Activated naive CD4-positive, alpha-beta T cell treated with anti-CD3 and anti-CD28 coated beads for 36 hours (primary cell): ENCODE results near the gene VAV2. TPM values are rescaled to one million over a fixed set of nuclear protein-coding genes. Genes with fewer than 3 reads are reported as not detected.

ENCODE experiments used
- CTCF ChIA-PET: fragments of 350-600 bp; sonication (Branson Sonifier 250); formaldehyde crosslinking; loops from one replicate; lab custom pipeline; 2021; ENCODE audit warnings: antibody characterized with exemption; lab: Charles Lee
- DNase-seq: peaks from one replicate; pipeline ENCODE4 v3.0.0-alpha.2; 2020
- H3K27ac Mint-ChIP-seq: one replicate; pipeline ENCODE4 v1.8.0; 2021; ENCODE audit warnings: mild to moderate bottlenecking, mixed read lengths
- H3K27me3 Mint-ChIP-seq: one replicate; pipeline ENCODE4 v1.8.0; 2021; ENCODE audit warnings: low read depth, mixed read lengths
- H3K36me3 Mint-ChIP-seq: one replicate; pipeline ENCODE4 v1.8.0; 2021; ENCODE audit warnings: low read depth, mixed read lengths
- H3K4me1 Mint-ChIP-seq: one replicate; pipeline ENCODE4 v1.8.0; 2021; ENCODE audit warnings: low read depth, mixed read lengths
- H3K4me3 Mint-ChIP-seq: one replicate; pipeline ENCODE4 v1.8.0; 2021; ENCODE audit warnings: mild to moderate bottlenecking, moderate library complexity, mixed read lengths
- H3K9me3 Mint-ChIP-seq: one replicate; pipeline ENCODE4 v1.8.0; 2021; ENCODE audit warnings: mixed read lengths
- intact Hi-C: fragments of 100-400 bp; cut with micrococcal nuclease; formaldehyde crosslinking; loops from one replicate; pipeline ENCODE4 v1.15.1; 2023
- total RNA-seq, 2 experiments: library from RNA; stranded (reverse); gene quantifications; one replicate each; pipeline ENCODE4 v1.2.3, GENCODE V29; 2021

Gene VAV2
- total RNA-seq, 2 experiments from 2014 or later: 3.4 to 3.8 TPM

GRCh38 chr9:133839822-133840329 is 152.2 kb downstream of the VAV2 start:
- intact Hi-C loops: no loop called here
- Mint-ChIP-seq H3K27ac (no peak overlapping the region), H3K27me3 (peaks cover 3% of the 10 kb centered on the region), H3K4me1 (no peaks in the 10 kb centered on the region), H3K36me3 (no peaks in the 10 kb centered on the region), H3K9me3 (no peaks in the 10 kb centered on the region), H3K4me3 (no peak overlapping the region)
- DNase-seq: no peak
- CTCF ChIA-PET: interaction anchor here (0.7 kb wide), 1 partner anchor 181 kb away, joined by 3 read pairs; no protein-coding TSS in a partner anchor

- H3K4me3 Mint-ChIP-seq: no peak overlapping the region
- H3K27me3 Mint-ChIP-seq: peaks cover 3% of the 10 kb centered on the region
- no peaks in the 10 kb centered on the region for H3K9me3 Mint-ChIP-seq
- DNase-seq: no peak
- no peaks in the 10 kb centered on the region for H3K36me3 Mint-ChIP-seq
- H3K27ac Mint-ChIP-seq: no peak overlapping the region
- CTCF ChIA-PET: no interaction called here
- intact Hi-C loops: no loop called here
- H3K4me1 Mint-ChIP-seq: no peaks in the 10 kb centered on the region
Observed at GRCh38 chr9:133838859-133839507, 153.1 kb downstream of the VAV2 start.

DNA sequence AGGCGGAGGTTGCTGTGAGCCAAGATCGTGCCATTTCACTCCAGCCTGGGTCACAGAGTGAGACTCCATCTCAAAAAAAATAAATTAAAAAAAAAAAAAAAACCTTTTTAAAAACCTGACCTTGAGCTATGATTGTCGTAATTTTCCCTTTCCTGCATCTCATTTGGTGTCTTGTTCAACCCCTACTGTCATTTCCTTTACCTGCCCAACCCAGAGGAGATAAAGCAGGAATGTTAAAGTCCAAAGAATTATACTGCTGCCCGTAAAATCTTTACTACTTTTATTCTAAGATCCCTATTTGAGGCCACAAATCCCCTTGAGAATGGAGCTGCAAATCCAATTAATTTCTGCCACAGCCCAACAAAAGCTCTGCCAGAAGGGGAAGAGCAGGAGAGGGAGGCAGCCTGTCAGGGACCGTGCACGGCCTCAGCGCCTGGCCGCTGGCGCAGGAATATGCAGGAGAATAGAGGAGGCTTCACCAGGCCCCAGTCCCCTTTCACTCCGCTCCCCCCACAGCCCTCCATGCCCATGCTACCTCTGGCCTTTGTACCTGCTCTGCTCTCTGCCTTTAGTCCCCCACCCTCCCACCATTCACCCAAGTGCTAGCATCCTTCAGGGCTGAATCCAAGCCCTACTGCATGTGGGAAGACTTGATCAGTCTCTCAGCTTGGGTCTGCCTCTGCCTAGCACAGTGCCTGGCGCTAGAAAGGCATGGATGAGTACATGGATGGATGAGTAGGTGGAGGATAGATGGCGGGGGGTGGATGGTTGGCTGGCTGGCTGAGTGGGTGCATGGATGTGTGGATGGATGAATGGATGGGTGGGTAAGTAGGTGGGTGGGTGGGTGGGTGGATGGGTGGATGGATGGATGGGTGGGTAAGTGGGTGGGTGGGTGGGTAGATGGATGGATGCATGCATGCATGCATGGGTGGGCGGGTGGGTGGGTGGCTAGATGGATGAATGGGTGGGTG is 154.2 kb downstream of the VAV2 start:
- intact Hi-C loops: no loop called here

DNA sequence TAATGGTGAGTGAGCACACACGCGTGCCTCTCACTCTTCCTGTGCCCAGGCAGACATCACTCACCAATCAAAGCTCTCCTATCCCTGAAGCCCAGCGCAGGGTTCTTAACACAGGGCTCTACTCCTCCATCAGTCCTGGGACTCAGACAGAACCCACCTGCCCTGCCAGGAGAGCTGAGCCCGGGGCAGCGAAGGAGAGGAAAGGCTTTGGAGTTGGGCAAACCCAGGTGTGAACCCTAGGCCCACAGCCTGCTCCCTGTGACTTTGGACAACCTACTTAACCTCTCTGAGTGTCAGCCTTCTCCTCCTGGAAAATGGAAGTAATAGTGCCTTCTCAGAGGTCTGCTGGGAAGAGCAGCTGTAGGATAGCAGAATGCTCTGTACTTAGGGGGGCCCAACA is 155.3 kb downstream of the VAV2 start:
- Mint-ChIP-seq H3K9me3 (no peaks in the 10 kb centered on the region), H3K27ac (no peak overlapping the region), H3K36me3 (no peaks in the 10 kb centered on the region), H3K27me3 (no peaks in the 10 kb centered on the region), H3K4me3 (no peak overlapping the region), H3K4me1 (no peaks in the 10 kb centered on the region)
- no peak for DNase-seq
- CTCF ChIA-PET: no interaction called here
- intact Hi-C loops: no loop called here

More for the DNA sequence above, 154.2 kb downstream of the VAV2 start:
- Mint-ChIP-seq H3K27me3 (no peaks in the 10 kb centered on the region), H3K4me1 (no peaks in the 10 kb centered on the region), H3K27ac (no peak overlapping the region), H3K9me3 (no peaks in the 10 kb centered on the region), H3K36me3 (no peaks in the 10 kb centered on the region), H3K4me3 (no peak overlapping the region)
- DNase-seq: no peak
- CTCF ChIA-PET: interaction anchor here (0.7 kb wide), 1 partner anchor 156 kb away, joined by 5 read pairs; no protein-coding TSS in a partner anchor

DNA sequence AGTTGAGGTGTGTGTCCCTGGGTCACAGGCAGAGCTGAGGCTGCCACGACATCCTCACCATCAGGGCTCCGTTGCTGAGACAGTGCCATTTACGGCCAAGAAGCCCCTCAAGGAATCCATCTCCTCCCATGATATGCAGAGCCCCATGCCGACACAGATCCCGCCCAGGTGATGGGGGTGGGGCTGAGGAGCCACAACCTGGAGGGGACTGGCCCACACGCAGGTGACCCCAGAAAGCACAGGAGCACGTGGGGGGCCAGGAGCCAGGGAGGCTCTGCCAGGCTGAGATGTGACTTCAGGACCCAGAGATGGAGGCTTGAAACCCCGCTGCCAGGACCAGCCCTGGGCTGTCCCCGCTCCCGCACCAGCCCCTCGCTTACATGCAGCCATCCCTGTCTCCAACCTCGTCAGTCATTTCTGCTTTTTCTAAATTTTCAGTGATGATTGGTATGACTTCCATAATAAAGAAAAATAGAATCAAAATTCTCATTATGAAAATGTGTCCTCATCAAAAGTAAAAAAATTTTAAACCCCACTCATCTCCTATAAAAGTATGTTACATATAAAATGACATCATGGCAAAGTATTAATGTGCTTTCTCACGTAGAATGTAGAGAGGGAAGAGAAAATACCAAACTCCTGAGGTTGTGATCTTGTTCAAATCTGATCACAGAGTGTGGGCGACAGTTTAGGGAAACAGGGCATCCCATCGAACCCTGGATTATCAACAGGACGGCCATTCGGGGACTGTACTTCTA is 155.9 kb downstream of the VAV2 start:
- Mint-ChIP-seq H3K4me1 (no peaks in the 10 kb centered on the region), H3K27ac (no peak overlapping the region), H3K4me3 (no peak overlapping the region), H3K27me3 (no peaks in the 10 kb centered on the region), H3K9me3 (no peaks in the 10 kb centered on the region), H3K36me3 (no peaks in the 10 kb centered on the region)
- intact Hi-C loops: no loop called here
- CTCF ChIA-PET: no interaction called here
- no peak for DNase-seq

DNA sequence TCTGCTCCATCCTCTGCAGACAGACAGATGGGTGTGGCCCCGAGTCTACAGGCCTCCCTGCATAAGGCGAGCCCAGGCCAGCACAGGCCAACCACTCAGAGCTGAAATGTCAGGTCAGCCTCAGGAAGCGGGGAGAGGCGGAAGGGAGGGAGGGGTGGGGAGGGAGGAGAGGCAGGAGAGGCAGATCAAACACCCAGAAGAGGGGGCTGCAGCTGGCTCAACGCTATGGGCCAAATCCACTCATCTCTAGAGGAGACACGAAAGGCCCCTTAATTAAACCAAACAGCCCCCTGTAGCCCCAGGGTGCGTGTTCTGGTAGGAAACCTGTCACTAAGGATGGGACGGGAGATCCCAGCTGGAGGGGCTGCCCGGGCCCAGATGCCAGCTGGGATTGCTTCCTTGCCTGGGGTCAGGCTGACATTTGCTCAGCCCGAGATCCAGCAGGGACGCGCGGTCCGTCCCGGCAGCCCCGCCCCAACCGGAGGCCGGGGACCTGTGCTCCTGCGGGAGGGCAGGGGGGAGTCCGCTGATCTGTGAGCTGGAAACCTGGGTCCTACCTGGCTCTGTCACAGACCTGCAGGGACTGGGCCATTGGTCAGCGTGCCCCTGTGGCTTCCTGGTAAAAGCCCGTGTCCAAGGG is 156.7 kb downstream of the VAV2 start:
- Mint-ChIP-seq H3K4me1 (no peaks in the 10 kb centered on the region), H3K36me3 (no peaks in the 10 kb centered on the region), H3K4me3 (no peak overlapping the region), H3K27me3 (no peaks in the 10 kb centered on the region), H3K9me3 (no peaks in the 10 kb centered on the region), H3K27ac (no peak overlapping the region)
- CTCF ChIA-PET: no interaction called here
- no peak for DNase-seq
- intact Hi-C loops: no loop called here

DNA sequence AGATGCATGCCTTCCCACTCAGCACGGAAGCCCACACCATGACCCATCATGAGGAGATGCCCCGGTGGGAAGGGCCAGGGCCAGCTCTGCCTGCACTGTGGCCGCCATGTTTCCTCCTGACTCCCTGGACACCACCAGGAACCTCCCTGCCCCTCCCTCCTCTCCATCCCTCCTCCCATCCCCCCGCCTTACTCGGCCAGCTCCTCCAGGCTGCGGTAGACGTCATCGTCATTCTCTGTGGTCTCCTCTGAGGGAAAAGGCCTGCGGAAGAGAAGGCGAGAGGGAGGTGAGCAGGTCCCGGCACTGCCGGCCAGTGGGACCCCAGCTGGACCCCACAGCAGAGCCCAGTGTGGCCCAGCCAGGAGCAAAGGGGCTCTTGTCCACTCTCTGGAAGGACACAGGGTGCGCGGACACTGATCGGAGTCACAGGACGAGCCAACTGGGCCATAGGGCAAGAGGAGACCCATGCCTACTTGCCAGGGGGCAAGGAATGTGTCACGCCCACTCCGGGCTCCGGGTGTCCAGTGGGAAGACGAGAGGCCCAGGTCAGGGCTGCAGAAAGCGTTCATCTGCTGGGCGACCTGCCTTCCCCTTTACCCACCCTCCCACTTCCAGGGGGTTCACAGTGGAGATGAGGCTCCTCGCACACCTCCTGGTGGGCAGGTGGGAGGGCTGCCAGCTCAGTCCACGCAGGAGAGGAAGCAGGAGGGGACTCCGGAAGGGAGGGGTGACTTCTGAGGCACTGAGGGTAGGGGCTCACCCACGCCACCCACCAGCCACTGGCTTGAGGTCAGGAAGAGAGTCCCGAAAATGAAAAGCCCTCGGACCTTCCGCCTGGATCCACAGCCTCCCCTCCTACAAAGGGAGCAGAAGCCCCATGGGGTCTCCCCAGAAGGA is 157.8 kb downstream of the VAV2 start:
- Mint-ChIP-seq H3K4me1 (no peaks in the 10 kb centered on the region), H3K27me3 (no peaks in the 10 kb centered on the region), H3K27ac (no peak overlapping the region), H3K4me3 (no peak overlapping the region), H3K36me3 (no peaks in the 10 kb centered on the region), H3K9me3 (no peaks in the 10 kb centered on the region)
- CTCF ChIA-PET: interaction anchor here (1.0 kb wide), 1 partner anchor 48 kb away, joined by 3 read pairs; no protein-coding TSS in a partner anchor
- intact Hi-C loops: no loop called here
- no peak for DNase-seq

DNA sequence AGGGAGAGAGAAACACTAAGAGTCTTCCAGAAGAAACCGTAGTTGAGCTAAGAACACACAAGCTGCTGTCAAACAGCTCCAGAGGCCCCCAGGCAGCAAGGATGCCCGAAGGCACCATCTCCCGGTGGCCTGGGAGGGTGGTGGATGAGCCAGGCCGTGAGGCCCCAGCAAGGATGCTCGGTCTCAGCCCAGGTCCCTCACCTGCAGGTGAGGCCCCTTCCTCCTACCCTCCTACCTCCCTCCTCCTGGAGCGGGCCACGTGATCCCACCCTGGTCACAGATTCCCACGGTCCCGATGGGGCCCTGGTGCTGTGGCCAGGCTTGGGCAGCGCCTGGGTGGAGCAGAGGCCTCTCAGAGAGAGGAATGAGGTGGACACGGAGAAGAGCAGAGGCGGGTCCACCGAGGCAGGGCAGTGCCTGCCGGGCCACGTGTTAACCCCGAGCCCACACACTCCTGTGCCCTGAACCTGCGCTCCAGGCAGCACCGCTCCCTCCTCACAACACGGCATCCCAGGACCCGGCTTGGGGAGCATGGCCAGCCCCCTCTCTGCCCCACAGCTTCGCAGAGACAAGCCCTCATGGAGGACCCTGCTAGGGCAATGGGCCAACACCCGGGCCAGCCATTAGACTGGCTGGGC is 158.6 kb downstream of the VAV2 start:
- CTCF ChIA-PET: interaction anchor here (1.0 kb wide), 1 partner anchor 47 kb away, joined by 3 read pairs; no protein-coding TSS in a partner anchor
- no peak for DNase-seq
- Mint-ChIP-seq H3K4me3 (no peak overlapping the region), H3K36me3 (no peaks in the 10 kb centered on the region), H3K27me3 (no peaks in the 10 kb centered on the region), H3K27ac (no peak overlapping the region), H3K9me3 (no peaks in the 10 kb centered on the region), H3K4me1 (no peaks in the 10 kb centered on the region)
- intact Hi-C loops: no loop called here

DNA sequence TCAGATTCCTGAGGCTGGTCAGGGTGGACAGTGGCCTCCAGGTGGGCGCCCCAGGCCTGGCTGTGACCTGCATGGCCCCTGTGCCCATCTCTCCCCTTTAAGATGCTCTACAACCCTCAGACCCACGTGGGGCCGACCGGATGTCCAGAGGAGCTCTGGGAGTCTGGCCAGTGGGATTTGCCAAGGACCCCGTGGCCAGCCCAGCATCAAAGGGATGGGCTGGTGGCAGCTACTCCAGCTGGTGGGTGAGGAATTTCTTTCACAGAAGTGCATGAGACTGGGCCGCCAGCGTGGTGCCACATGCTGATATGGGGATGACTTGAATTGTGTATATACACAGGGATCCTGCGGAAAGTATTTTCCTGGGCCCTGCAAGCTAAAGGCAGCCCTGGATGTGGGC is 159.2 kb downstream of the VAV2 start:
- no peaks in the 10 kb centered on the region for H3K36me3 Mint-ChIP-seq
- H3K27ac Mint-ChIP-seq: no peak overlapping the region
- no peak for DNase-seq
- CTCF ChIA-PET: no interaction called here
- no peaks in the 10 kb centered on the region for H3K27me3 Mint-ChIP-seq
- no peaks in the 10 kb centered on the region for H3K4me1 Mint-ChIP-seq
- no peak overlapping the region for H3K4me3 Mint-ChIP-seq
- no peaks in the 10 kb centered on the region for H3K9me3 Mint-ChIP-seq
- intact Hi-C loops: no loop called here

GRCh38 chr9:133830711-133831110 is 161.4 kb downstream of the VAV2 start:
- no peaks in the 10 kb centered on the region for H3K4me1 Mint-ChIP-seq
- H3K27me3 Mint-ChIP-seq: no peaks in the 10 kb centered on the region
- H3K4me3 Mint-ChIP-seq: no peak overlapping the region
- intact Hi-C loops: no loop called here
- DNase-seq: no peak
- CTCF ChIA-PET: interaction anchor here (0.7 kb wide), 1 partner anchor 916 kb away, joined by 3 read pairs; no protein-coding TSS in a partner anchor
- no peaks in the 10 kb centered on the region for H3K9me3 Mint-ChIP-seq
- no peaks in the 10 kb centered on the region for H3K36me3 Mint-ChIP-seq
- no peak overlapping the region for H3K27ac Mint-ChIP-seq
